Spinal cord (tissue), 10 donors: Measurements from ENCODE around the gene RNF38. TPM values are rescaled to one million over a fixed set of nuclear protein-coding genes. Genes with fewer than 3 reads are reported as not detected.
"Not testable (repeated sequence)": the region's sequence is repeated elsewhere in the genome, so short reads cannot be mapped to it uniquely, and the experiment has no call there.

Experiments
- DNase-seq, 6 donors: peaks; one replicate each; pipeline versions ENCODE4 v3.0.0 to v3.0.0-alpha.2; 2013 to 2015; ENCODE audit warnings: low spot score in 6 of 6, low read depth in 4 of 6
- H3K27ac ChIP-seq: one replicate; pipeline ENCODE4 v1.5.1; 2013; ENCODE audit warnings: low read depth, low read length, control low read depth
- H3K27me3 ChIP-seq: one replicate; pipeline ENCODE4 v1.6.1; 2013; ENCODE audit warnings: low read length; ENCODE audit not compliant: control insufficient read depth, insufficient read depth
- H3K36me3 ChIP-seq: one replicate; pipeline ENCODE4 v1.6.1; 2013; ENCODE audit warnings: low read length; ENCODE audit not compliant: control insufficient read depth, insufficient read depth
- H3K4me1 ChIP-seq: one replicate; pipeline ENCODE4 v1.6.1; 2013; ENCODE audit warnings: low read length; ENCODE audit not compliant: control insufficient read depth, insufficient read depth
- H3K4me3 ChIP-seq: one replicate; pipeline ENCODE4 v1.5.1; 2013; ENCODE audit warnings: low read depth, low read length, control low read depth
- H3K9me3 ChIP-seq: one replicate; pipeline ENCODE4 v1.6.1; 2013; ENCODE audit warnings: low read length; ENCODE audit not compliant: control insufficient read depth, insufficient read depth
- WGBS: methylation state at CpG from one replicate; pipeline ENCODE4 v1.1.5; 2013; ENCODE audit warnings: missing lambda C conversion rate; ENCODE audit not compliant: insufficient coverage; 5-methylcytosine and 5-hydroxymethylcytosine counted together
- polyA plus RNA-seq, 2 donors: library from polyadenylated mRNA; unstranded; fragments of 120-200 nt; gene quantifications; one replicate each; pipeline ENCODE4 v1.2.1, GENCODE V29; 2013; ENCODE audit not compliant: insufficient read length in 2 of 2
- total RNA-seq, 2 donors: library from RNA; depleted of rRNA in 1 of 2; stranded (reverse); fragments of 120-200 nt in 1 of 2; fragments of >200 nt in 1 of 2; gene quantifications; one replicate each; pipeline versions ENCODE4 v1.2.3 to v1.2.4, GENCODE V29; 2013 to 2014
- donor health status: healthy.

Gene RNF38
- total and polyA plus RNA-seq, 4 donors: 23.0 to 46.9 (median 36.9) TPM

DNA sequence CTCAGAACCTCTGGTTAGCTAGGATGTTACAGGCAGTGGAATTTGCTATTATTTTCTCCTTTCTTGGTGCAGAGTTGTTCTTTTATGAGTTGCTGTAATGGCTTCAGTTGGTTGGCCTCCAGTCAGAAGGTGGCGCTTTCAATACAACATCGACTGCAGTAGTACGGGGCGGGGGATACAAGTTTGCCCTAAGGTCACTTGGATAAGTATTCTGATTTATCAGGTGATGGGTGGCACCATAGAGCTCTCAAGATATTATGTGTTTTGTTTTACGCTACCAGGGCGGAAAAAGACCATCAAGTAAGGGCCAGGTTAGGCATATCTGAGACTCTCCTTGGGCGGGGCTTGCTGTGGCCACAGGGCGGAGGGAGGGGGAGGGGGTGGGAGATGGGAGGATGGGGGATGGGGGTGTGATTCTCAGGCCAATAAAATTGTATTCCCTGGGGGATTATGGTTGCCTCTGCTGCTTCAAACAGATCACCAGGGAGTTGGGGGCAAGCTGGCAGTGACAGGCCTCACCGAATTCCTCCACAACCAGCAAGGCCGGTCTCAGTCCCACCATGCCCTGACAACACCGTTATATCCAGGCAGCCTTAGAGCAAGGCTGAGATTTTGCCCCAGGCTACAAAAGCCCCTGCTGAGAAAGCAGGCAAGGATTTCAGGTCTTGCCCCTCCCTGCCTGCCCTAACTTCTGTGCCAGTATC lies 15.9 kb upstream of the RNF38 start:
- no peaks in the 10 kb centered on the region for H3K9me3 ChIP-seq
- peaks cover 10% of the 10 kb centered on the region for H3K4me1 ChIP-seq
- no peaks in the 10 kb centered on the region for H3K27me3 ChIP-seq
- H3K4me3 ChIP-seq: no peak overlapping the region
- DNase-seq: no peak
- no peak overlapping the region for H3K27ac ChIP-seq
- WGBS: 80% methylated on average over 8 of the region's 11 CpGs
- no peaks in the 10 kb centered on the region for H3K36me3 ChIP-seq

GRCh38 chr9:36411410-36411809 lies 11.3 kb upstream of the RNF38 start:
- not testable (repeated sequence) for H3K27ac ChIP-seq, H3K9me3 ChIP-seq, H3K4me1 ChIP-seq, DNase-seq, H3K4me3 ChIP-seq, H3K27me3 ChIP-seq, H3K36me3 ChIP-seq
- 100% methylated on average over 2 of the region's 3 CpGs for WGBS

DNA sequence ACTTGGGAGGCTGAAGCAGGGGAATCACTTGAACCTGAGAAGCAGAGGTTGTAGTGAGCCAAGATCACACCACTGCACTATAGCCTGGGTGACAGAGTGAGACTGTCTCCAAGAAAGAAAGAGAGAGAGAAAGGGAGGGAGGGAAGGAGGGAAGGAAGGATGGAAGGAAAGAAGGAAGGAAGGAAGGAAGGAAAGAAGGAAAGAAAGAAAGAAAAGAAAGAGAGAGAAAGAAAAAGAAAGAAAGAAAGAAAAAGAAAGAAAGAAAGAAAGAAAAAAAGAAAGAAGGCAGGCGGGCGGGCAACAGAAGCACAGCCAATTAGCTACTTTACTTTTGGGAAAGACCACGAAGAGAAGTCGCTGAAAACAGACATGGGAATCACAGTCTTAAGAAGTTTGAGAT lies 9.0 kb upstream of the RNF38 start:
- WGBS: 94% methylated on average over 4 of the region's 4 CpGs
- not testable (repeated sequence) for H3K27me3 ChIP-seq, H3K4me1 ChIP-seq, DNase-seq, H3K36me3 ChIP-seq, H3K4me3 ChIP-seq, H3K9me3 ChIP-seq, H3K27ac ChIP-seq

DNA sequence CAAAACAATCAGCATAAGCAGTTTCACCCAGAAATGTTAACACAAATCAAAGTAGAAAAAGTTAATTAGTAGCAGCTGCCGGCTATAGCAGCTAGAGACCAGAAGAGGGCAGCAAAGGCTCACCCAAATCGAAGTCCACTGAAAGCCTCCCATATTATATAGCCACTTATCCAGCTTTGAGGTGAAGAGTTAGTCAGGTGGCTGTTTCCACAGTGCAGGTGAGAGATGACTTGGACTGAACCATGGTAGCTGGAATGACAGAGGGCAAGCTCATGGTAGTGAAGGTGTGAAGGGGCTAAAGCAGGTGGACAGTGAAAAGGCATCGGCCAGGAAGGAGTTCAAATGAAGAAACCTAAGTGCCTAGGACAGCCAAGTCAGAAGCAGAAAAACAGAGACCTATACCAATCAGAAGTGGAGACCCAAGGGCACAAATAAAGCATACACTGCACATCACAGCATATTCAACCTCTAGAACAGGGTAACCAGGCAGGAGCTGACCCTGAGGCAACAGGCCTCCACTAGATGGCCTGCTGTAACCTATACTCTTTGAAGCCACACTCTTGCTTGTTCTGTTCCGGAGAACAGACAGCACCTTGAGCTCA lies 7.2 kb upstream of the RNF38 start:
- Histone ChIP-seq H3K9me3 (no peaks in the 10 kb centered on the region), H3K4me3 (no peak overlapping the region), H3K27me3 (no peaks in the 10 kb centered on the region), H3K27ac (no peak overlapping the region), H3K36me3 (no peaks in the 10 kb centered on the region), H3K4me1 (no peaks in the 10 kb centered on the region)
- peak; percentile 28 to 92 (median 64) for DNase-seq
- 46% methylated on average over 2 of the region's 4 CpGs for WGBS

DNA sequence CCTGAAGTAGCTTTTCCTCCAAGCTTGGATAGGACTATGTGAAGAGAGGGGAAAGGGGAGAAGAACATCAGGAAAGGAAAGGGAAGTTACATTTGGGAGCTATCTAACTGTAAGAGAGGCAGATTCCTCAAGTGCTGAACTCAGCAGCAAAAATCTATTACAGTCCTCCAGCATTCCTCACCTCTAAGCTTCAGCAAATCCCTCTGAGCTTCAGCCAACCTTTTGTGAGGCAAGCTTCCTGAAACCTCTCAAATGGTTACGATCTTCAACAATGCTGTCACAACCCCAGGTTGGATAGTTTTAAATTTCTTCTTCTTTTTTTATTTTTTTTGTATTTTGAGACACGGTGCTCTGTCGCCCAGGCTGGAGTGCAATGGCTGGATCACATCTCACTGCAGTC lies 2.5 kb upstream of the RNF38 start:
- H3K4me1 ChIP-seq: no peaks in the 10 kb centered on the region
- DNase-seq: no peak
- no peak overlapping the region for H3K27ac ChIP-seq
- no peaks in the 10 kb centered on the region for H3K27me3 ChIP-seq
- H3K4me3 ChIP-seq: no peak overlapping the region
- WGBS: 86% methylated on average over 1 of the region's 3 CpGs
- H3K36me3 ChIP-seq: no peaks in the 10 kb centered on the region
- no peaks in the 10 kb centered on the region for H3K9me3 ChIP-seq

- no peaks in the 10 kb centered on the region for H3K9me3 ChIP-seq
- no peak for DNase-seq
- H3K27me3 ChIP-seq: no peaks in the 10 kb centered on the region
- no peaks in the 10 kb centered on the region for H3K36me3 ChIP-seq
- H3K4me3 ChIP-seq: no peak overlapping the region
- no peak overlapping the region for H3K27ac ChIP-seq
- no peaks in the 10 kb centered on the region for H3K4me1 ChIP-seq
- no CpG with 5 or more reads among the region's 3 CpGs for WGBS
Measured at GRCh38 chr9:36401897-36402480, 1.9 kb upstream of the RNF38 start.

DNA sequence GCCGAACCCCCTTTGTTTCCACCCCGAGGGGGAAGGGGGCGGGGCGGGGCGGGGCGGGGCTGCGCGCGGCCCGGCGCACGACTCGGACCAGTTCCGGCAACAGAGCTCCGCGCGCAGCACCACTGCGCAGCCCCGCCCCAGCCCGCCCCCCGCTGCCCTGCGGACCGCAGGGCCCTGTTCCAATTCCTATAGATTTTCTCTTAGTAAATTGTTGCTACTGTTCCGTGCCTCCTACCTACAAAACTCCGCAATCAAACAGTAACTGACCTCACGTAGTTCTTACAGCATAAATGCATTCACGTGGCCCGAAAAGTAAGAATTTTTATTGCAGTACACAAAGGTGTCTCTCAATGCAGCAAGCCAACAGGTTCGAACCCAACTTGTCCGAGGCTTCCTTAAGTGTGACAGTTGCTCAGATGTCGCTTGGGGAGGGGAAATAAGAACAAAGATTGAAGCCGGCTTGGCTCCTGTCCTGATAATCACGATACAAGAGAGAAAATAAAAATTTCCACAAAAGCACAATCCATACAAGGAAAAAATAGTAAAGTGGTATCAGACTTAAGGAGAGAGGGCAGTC lies 1.2 kb upstream of the RNF38 start:
- DNase-seq: peak in 2 of 6 donors; percentile 67 to 93
- no peaks in the 10 kb centered on the region for H3K27me3 ChIP-seq
- no peaks in the 10 kb centered on the region for H3K4me1 ChIP-seq
- under 1% methylated on average over 22 of the region's 33 CpGs for WGBS
- no peaks in the 10 kb centered on the region for H3K36me3 ChIP-seq
- H3K27ac ChIP-seq: peak overlapping the region; percentile 73
- H3K9me3 ChIP-seq: no peaks in the 10 kb centered on the region
- peak overlapping the region; percentile 78 for H3K4me3 ChIP-seq

GRCh38 chr9:36400332-36401163 lies 479 bp upstream of the RNF38 start:
- H3K27me3 ChIP-seq: no peaks in the 10 kb centered on the region
- peak; percentile 72 to 95 (median 81) for DNase-seq
- WGBS: under 1% methylated on average over 105 of the region's 111 CpGs

GRCh38 chr9:36398745-36399144 lies 1.3 kb downstream of the RNF38 start:
- no peaks in the 10 kb centered on the region for H3K27me3 ChIP-seq
- no peak overlapping the region for H3K27ac ChIP-seq
- no peak for DNase-seq
- no peak overlapping the region for H3K4me3 ChIP-seq
- H3K4me1 ChIP-seq: no peaks in the 10 kb centered on the region
- H3K36me3 ChIP-seq: no peaks in the 10 kb centered on the region
- H3K9me3 ChIP-seq: no peaks in the 10 kb centered on the region

More at GRCh38 chr9:36400332-36401163, 479 bp upstream of the RNF38 start:
- no peaks in the 10 kb centered on the region for H3K4me1 ChIP-seq
- no peaks in the 10 kb centered on the region for H3K9me3 ChIP-seq
- no peaks in the 10 kb centered on the region for H3K36me3 ChIP-seq
- peak overlapping the region; percentile 78 for H3K4me3 ChIP-seq
- peak overlapping the region; percentile 90 for H3K27ac ChIP-seq
